Activated T-cell treated with anti-CD3 and anti-CD28 coated beads for 48 hours (primary cell): ENCODE measurements around the gene SPEM3.
"Not testable (repeated sequence)": the region's sequence is repeated elsewhere in the genome, so short reads cannot be mapped to it uniquely, and the experiment has no call there.

Source experiments
- DNase-seq: peaks from one replicate; pipeline ENCODE4 v3.0.0-alpha.2; 2020; ENCODE audit warnings: low read depth

The SPEM3 gene

GRCh38 chr17:7474767-7475166 lies 46.1 kb downstream of the SPEM3 start:
- not testable (repeated sequence) for DNase-seq

GRCh38 chr17:7475764-7476422 lies 47.2 kb downstream of the SPEM3 start:
- no peak for DNase-seq

- no peak for DNase-seq
Measured at GRCh38 chr17:7476494-7476893, 47.8 kb downstream of the SPEM3 start.

- DNase-seq: no peak
Measured at GRCh38 chr17:7476951-7477350, 48.3 kb downstream of the SPEM3 start.

GRCh38 chr17:7477392-7478275 lies 49.0 kb downstream of the SPEM3 start:
- no peak for DNase-seq

- peak; percentile 48 for DNase-seq
Measured at GRCh38 chr17:7478276-7479212, 49.9 kb downstream of the SPEM3 start.

- DNase-seq: peak; percentile 58
Measured at GRCh38 chr17:7479213-7480088, 50.8 kb downstream of the SPEM3 start, which contains the start of gene ZBTB4. TSS of gene ZBTB4 (minus strand) at chr17:7479631. CDS start at chr17:7466801, 12,830 bp downstream.

- no peak for DNase-seq
Measured at GRCh38 chr17:7480089-7480384, 51.4 kb downstream of the SPEM3 start.

- DNase-seq: not testable (repeated sequence)
Measured at GRCh38 chr17:7481275-7481674, 52.6 kb downstream of the SPEM3 start, which contains the start of gene SLC35G6. TSS of gene SLC35G6 (plus strand) at chr17:7481446. CDS start at chr17:7481517, 71 bp downstream.

GRCh38 chr17:7481842-7482741 lies 53.4 kb downstream of the SPEM3 start:
- not testable (repeated sequence) for DNase-seq
